H9 (cell line): Measurements from ENCODE around the gene ZSCAN16. TPM values are rescaled to one million over a fixed set of nuclear protein-coding genes. Genes with fewer than 3 reads are reported as not detected.

Experiments used
- DNase-seq: peaks from one replicate; pipeline ENCODE4 v3.0.0-alpha.2; 2017
- H2AFZ ChIP-seq: one replicate; pipeline ENCODE4 v1.6.1; 2013; ENCODE audit warnings: mild to moderate bottlenecking, low read length, control low read depth, moderate library complexity
- H2AK5ac ChIP-seq: 2 replicates; pipeline ENCODE4 v1.6.1; 2013; ENCODE audit warnings: low read length, control low read depth, mixed read lengths; ENCODE audit not compliant: insufficient read length
- H2BK120ac ChIP-seq: one replicate; pipeline ENCODE4 v1.6.1; 2013; ENCODE audit warnings: low read depth, mild to moderate bottlenecking, low read length, control low read depth, inconsistent platforms; ENCODE audit not compliant: poor library complexity, severe bottlenecking
- H2BK12ac ChIP-seq: 2 replicates; pipeline ENCODE4 v1.6.1; 2013; ENCODE audit warnings: low read length, control low read depth, mixed read lengths, low read depth; ENCODE audit not compliant: insufficient read length
- H2BK15ac ChIP-seq: 2 replicates; pipeline ENCODE4 v1.6.1; 2013; ENCODE audit warnings: low read depth, low read length, control low read depth
- H2BK20ac ChIP-seq: one replicate; pipeline ENCODE4 v1.6.1; 2013; ENCODE audit warnings: low read depth, mild to moderate bottlenecking, low read length, control low read depth, inconsistent platforms; ENCODE audit not compliant: poor library complexity, severe bottlenecking
- H2BK5ac ChIP-seq: 2 replicates; pipeline ENCODE4 v1.6.1; 2013; ENCODE audit warnings: low read length, control low read depth, mixed read lengths; ENCODE audit not compliant: insufficient read length
- H3K14ac ChIP-seq: 2 replicates; pipeline ENCODE4 v1.6.1; 2013; ENCODE audit warnings: low read length, control low read depth; ENCODE audit not compliant: insufficient read depth
- H3K18ac ChIP-seq: 2 replicates; pipeline ENCODE4 v1.6.1; 2013; ENCODE audit warnings: low read depth, mild to moderate bottlenecking, mixed read lengths, low read length, control low read depth; ENCODE audit not compliant: insufficient read length
- H3K23ac ChIP-seq: 2 replicates; pipeline ENCODE4 v1.6.1; 2013; ENCODE audit warnings: low read length, control low read depth, mixed read lengths, low read depth; ENCODE audit not compliant: insufficient read length
- H3K23me2 ChIP-seq: 2 replicates; pipeline ENCODE4 v1.6.1; 2013; ENCODE audit warnings: low read depth, mild to moderate bottlenecking, mixed read lengths, low read length, control low read depth; ENCODE audit not compliant: insufficient read length, poor library complexity, severe bottlenecking
- H3K27ac ChIP-seq: 2 replicates; pipeline ENCODE4 v1.5.1; 2013; ENCODE audit warnings: low read length, control low read depth, mixed read lengths, low read depth; ENCODE audit not compliant: insufficient read length
- H3K27me3 ChIP-seq: 2 replicates; pipeline ENCODE4 v1.6.1; 2013; ENCODE audit warnings: low read length, control low read depth, inconsistent platforms; ENCODE audit not compliant: insufficient read depth
- H3K4ac ChIP-seq: 2 replicates; pipeline ENCODE4 v1.6.1; 2013; ENCODE audit warnings: low read depth, mild to moderate bottlenecking, control low read depth, inconsistent platforms, low read length, moderate library complexity
- H3K4me1 ChIP-seq: 2 replicates; pipeline ENCODE4 v1.6.1; 2013; ENCODE audit warnings: low read length, control low read depth, inconsistent platforms; ENCODE audit not compliant: insufficient read depth
- H3K4me2 ChIP-seq: 2 replicates; pipeline ENCODE4 v1.6.1; 2013; ENCODE audit warnings: low read length, control low read depth, mixed read lengths; ENCODE audit not compliant: insufficient read length, insufficient read depth
- H3K56ac ChIP-seq: 2 replicates; pipeline ENCODE4 v1.6.1; 2013; ENCODE audit warnings: low read depth, mild to moderate bottlenecking, mixed read lengths, low read length, control low read depth; ENCODE audit not compliant: insufficient read length
- H3K79me1 ChIP-seq: 2 replicates; pipeline ENCODE4 v1.6.1; 2013; ENCODE audit warnings: low read depth, mild to moderate bottlenecking, moderate library complexity, low read length, control low read depth, inconsistent platforms; ENCODE audit not compliant: insufficient read depth, poor library complexity, severe bottlenecking
- H3K79me2 ChIP-seq: 2 replicates; pipeline ENCODE4 v1.6.1; 2013; ENCODE audit warnings: low read length, control low read depth, inconsistent platforms; ENCODE audit not compliant: insufficient read depth
- H3K9ac ChIP-seq: 2 replicates; pipeline ENCODE4 v1.6.1; 2013; ENCODE audit warnings: low read length, control low read depth, mixed read lengths; ENCODE audit not compliant: insufficient read length; ENCODE audit errors: extremely low read depth
- H3K9me3 ChIP-seq: one replicate; pipeline ENCODE4 v1.6.1; 2013; ENCODE audit warnings: low read depth, low read length, inconsistent platforms; ENCODE audit not compliant: control insufficient read depth
- H3T11ph ChIP-seq: one replicate; pipeline ENCODE4 v1.6.1; 2013; ENCODE audit warnings: mild to moderate bottlenecking, low read length, control low read depth, inconsistent platforms
- H4K20me1 ChIP-seq: one replicate; pipeline ENCODE4 v1.6.1; 2013; ENCODE audit not compliant: control insufficient read depth, insufficient read length, insufficient read depth
- H4K5ac ChIP-seq: 2 replicates; pipeline ENCODE4 v1.6.1; 2013; ENCODE audit warnings: low read depth, mild to moderate bottlenecking, mixed read lengths, low read length, control low read depth; ENCODE audit not compliant: insufficient read length
- H4K8ac ChIP-seq: replicated peaks from 2 replicates; pipeline ENCODE4 v1.6.1; 2013; ENCODE audit warnings: low read length, control low read depth, mixed read lengths, low read depth; ENCODE audit not compliant: insufficient read length
- H4K91ac ChIP-seq: 2 replicates; pipeline ENCODE4 v1.6.1; 2013; ENCODE audit warnings: low read depth, mild to moderate bottlenecking, moderate library complexity, mixed read lengths, low read length, control low read depth; ENCODE audit not compliant: insufficient read length
- H3K27ac Mint-ChIP-seq, 3 experiments: 2 replicates in 2 of 3; 3 replicates in 1 of 3; pipeline ENCODE4 v1.8.0; 2020 to 2021; ENCODE audit warnings: mixed read lengths in 3 of 3, mild to moderate bottlenecking in 1 of 3, moderate library complexity in 1 of 3
- H3K27me3 Mint-ChIP-seq: 2 replicates; pipeline ENCODE4 v1.8.0; 2021; ENCODE audit warnings: low read depth, mild to moderate bottlenecking, moderate library complexity, mixed read lengths
- H3K36me3 Mint-ChIP-seq, 3 experiments: 2 replicates in 2 of 3; 3 replicates in 1 of 3; pipeline ENCODE4 v1.8.0; 2020 to 2021; ENCODE audit warnings: low read depth in 3 of 3, mixed read lengths in 3 of 3; ENCODE audit not compliant: insufficient read depth in 1 of 3
- H3K4me1 Mint-ChIP-seq, 2 experiments: 2 replicates each; pipeline ENCODE4 v1.8.0; 2020; ENCODE audit warnings: mixed read lengths in 2 of 2
- H3K4me3 Mint-ChIP-seq, 2 experiments: 2 replicates in 1 of 2; 3 replicates in 1 of 2; pipeline ENCODE4 v1.8.0; 2020 to 2021; ENCODE audit warnings: mild to moderate bottlenecking in 2 of 2, mixed read lengths in 2 of 2, moderate library complexity in 1 of 2
- H3K9me3 Mint-ChIP-seq, 2 experiments: 2 replicates in 1 of 2; 3 replicates in 1 of 2; pipeline ENCODE4 v1.8.0; 2020; ENCODE audit warnings: mild to moderate bottlenecking in 2 of 2, mixed read lengths in 2 of 2, moderate library complexity in 1 of 2
- CTCF ChIP-seq: fragments of 200-600 bp; sonication (generic); conservative IDR thresholded peaks from 3 replicates; pipeline ENCODE4 v1.8.0; 2021; ENCODE audit warnings: antibody characterized with exemption, mild to moderate bottlenecking
- WGBS: extraction: QIAGEN DNeasy Blood & Tissue Kit; methylation state at CpG from one replicate; pipeline ENCODE4 v1.1.7; 2013; ENCODE audit warnings: missing lambda C conversion rate, low lambda C conversion rate, mixed read lengths; ENCODE audit not compliant: insufficient read length; ENCODE audit errors: extremely low coverage; 5-methylcytosine and 5-hydroxymethylcytosine counted together
- total RNA-seq: library from RNA; stranded (reverse); gene quantifications from 2 replicates; pipeline ENCODE4 v1.2.1, GENCODE V29; 2021

Gene ZSCAN16
- total RNA-seq, 1 experiment from 2014 or later = 11.0 TPM

GRCh38 chr6:28171271-28171670 is 46.9 kb downstream of the ZSCAN16 start:
- H2BK20ac ChIP-seq = no peak overlapping the region
- H3K18ac ChIP-seq = no peak overlapping the region
- TF ChIP-seq CTCF = no peak
- H3K4ac ChIP-seq = no peak overlapping the region
- H2AK5ac ChIP-seq = no peak overlapping the region
- no peaks in the 10 kb centered on the region for H3K79me2 ChIP-seq
- peaks cover 53% of the 10 kb centered on the region for H3K27me3 Mint-ChIP-seq
- H3K9me3 Mint-ChIP-seq = no peaks in the 10 kb centered on the region
- H4K91ac ChIP-seq = no peak overlapping the region
- no peak overlapping the region for H2AFZ ChIP-seq
- H3K27ac Mint-ChIP-seq = no peak overlapping the region
- H4K5ac ChIP-seq = no peak overlapping the region
- H2BK5ac ChIP-seq = no peak overlapping the region
- H3K9ac ChIP-seq = no peak overlapping the region
- no peaks in the 10 kb centered on the region for H3K23me2 ChIP-seq
- no peaks in the 10 kb centered on the region for H3K9me3 ChIP-seq
- H3K27ac ChIP-seq = no peak overlapping the region
- H3K14ac ChIP-seq = no peak overlapping the region
- no peak overlapping the region for H4K8ac ChIP-seq
- H2BK15ac ChIP-seq = no peak overlapping the region
- no peaks in the 10 kb centered on the region for H3K4me1 ChIP-seq
- H3T11ph ChIP-seq = no peak overlapping the region
- H3K4me1 Mint-ChIP-seq = no peaks in the 10 kb centered on the region
- H3K4me3 Mint-ChIP-seq = no peak overlapping the region
- H2BK120ac ChIP-seq = no peak overlapping the region
- no peak overlapping the region for H2BK12ac ChIP-seq
- H3K23ac ChIP-seq = no peak overlapping the region
- H3K79me1 ChIP-seq = no peaks in the 10 kb centered on the region
- H3K56ac ChIP-seq = no peak overlapping the region
- H4K20me1 ChIP-seq = no peaks in the 10 kb centered on the region
- WGBS = no CpG with 5 or more reads among the region's 2 CpGs
- no peak for DNase-seq
- no peak overlapping the region for H3K4me2 ChIP-seq
- H3K27me3 ChIP-seq = no peaks in the 10 kb centered on the region
- H3K36me3 Mint-ChIP-seq = no peaks in the 10 kb centered on the region
